Measurements from ENCODE around the gene ZBP1.

Gene ZBP1

GRCh38 chr20:57570145-57570850 lies 49.9 kb downstream of the ZBP1 start:
- DNase-seq (ENCODE audit: insufficient read length, low spot score) (no peak), FAIRE-seq (no peak)
- no peak for TF ChIP-seq POLR2A (IDR thresholded peaks at IDR 0.05; ENCODE audit: low read depth, low read length)

- DNase-seq (ENCODE audit: insufficient read length, low spot score) (no peak), FAIRE-seq (no peak)
- no peak for TF ChIP-seq POLR2A (IDR thresholded peaks at IDR 0.05; ENCODE audit: low read depth, low read length)
These were observed 51.3 kb downstream of the ZBP1 start for GRCh38 chr20:57568960-57569359.

GRCh38 chr20:57568088-57568896 lies 51.9 kb downstream of the ZBP1 start:
- no peak for FAIRE-seq
- no peak for DNase-seq (ENCODE audit: insufficient read length, low spot score)
- TF ChIP-seq POLR2A (IDR thresholded peaks at IDR 0.05; ENCODE audit: low read depth, low read length): no peak

- FAIRE-seq (no peak), DNase-seq (ENCODE audit: insufficient read length, low spot score) (no peak)
- TF ChIP-seq POLR2A (IDR thresholded peaks at IDR 0.05; ENCODE audit: low read depth, low read length): no peak
These were observed 52.7 kb downstream of the ZBP1 start for GRCh38 chr20:57567471-57568079.

GRCh38 chr20:57566803-57567459 lies 53.3 kb downstream of the ZBP1 start:
- FAIRE-seq (no peak), DNase-seq (ENCODE audit: insufficient read length, low spot score) (no peak)
- no peak for TF ChIP-seq POLR2A (IDR thresholded peaks at IDR 0.05; ENCODE audit: low read depth, low read length)

GRCh38 chr20:57566399-57566798 lies 53.8 kb downstream of the ZBP1 start:
- FAIRE-seq (no peak), DNase-seq (ENCODE audit: insufficient read length, low spot score) (no peak)
- no peak for TF ChIP-seq POLR2A (IDR thresholded peaks at IDR 0.05; ENCODE audit: low read depth, low read length)

- FAIRE-seq (no peak), DNase-seq (ENCODE audit: insufficient read length, low spot score) (no peak)
- no peak for TF ChIP-seq POLR2A (IDR thresholded peaks at IDR 0.05; ENCODE audit: low read depth, low read length)
These were observed 55.1 kb downstream of the ZBP1 start for GRCh38 chr20:57564951-57565642.

GRCh38 chr20:57564180-57564802 lies 55.9 kb downstream of the ZBP1 start:
- TF ChIP-seq POLR2A (IDR thresholded peaks at IDR 0.05; ENCODE audit: low read depth, low read length): no peak
- DNase-seq (ENCODE audit: insufficient read length, low spot score) (no peak), FAIRE-seq (no peak)

DNA sequence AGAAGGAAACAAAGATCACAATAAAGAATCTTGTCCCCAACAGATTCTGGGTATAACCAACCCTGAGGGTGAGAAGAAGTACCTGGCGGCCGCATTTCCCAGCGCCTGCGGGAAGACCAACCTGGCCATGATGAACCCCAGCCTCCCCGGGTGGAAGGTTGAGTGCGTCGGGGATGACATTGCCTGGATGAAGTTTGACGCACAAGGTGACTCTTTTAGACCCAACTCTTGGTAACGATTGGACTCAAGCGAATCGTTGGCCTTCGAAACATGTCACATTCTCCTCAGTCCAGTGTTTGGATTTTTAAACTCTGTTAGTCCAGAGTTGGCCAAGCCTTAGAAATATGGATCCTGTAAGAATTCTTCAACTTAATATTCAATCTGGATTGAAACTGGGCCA lies 56.7 kb downstream of the ZBP1 start:
- DNase-seq (ENCODE audit: insufficient read length, low spot score) (no peak), FAIRE-seq (no peak)
- no peak for TF ChIP-seq POLR2A (IDR thresholded peaks at IDR 0.05; ENCODE audit: low read depth, low read length)

GRCh38 chr20:57562541-57563465 lies 57.4 kb downstream of the ZBP1 start:
- DNase-seq (ENCODE audit: insufficient read length, low spot score) (no peak), FAIRE-seq (no peak)
- TF ChIP-seq POLR2A (IDR thresholded peaks at IDR 0.05; ENCODE audit: low read depth, low read length): no peak

- TF ChIP-seq POLR2A (IDR thresholded peaks at IDR 0.05; ENCODE audit: low read depth, low read length): no peak
- FAIRE-seq (no peak), DNase-seq (ENCODE audit: insufficient read length, low spot score) (no peak)
These were observed 58.6 kb downstream of the ZBP1 start for GRCh38 chr20:57561356-57562279.

Measured in H54 (cell line).